ENCODE data around the gene SENP1.
A peak's percentile ranks its signal among the peaks of the same experiment; 100 is the strongest.

Gene SENP1

GRCh38 chr12:47999816-48000215 lies 106.1 kb downstream of the SENP1 start:
- DNase-seq (ENCODE audit: extremely low read depth, low read depth): no peak
- TF ChIP-seq, protein P1, sequence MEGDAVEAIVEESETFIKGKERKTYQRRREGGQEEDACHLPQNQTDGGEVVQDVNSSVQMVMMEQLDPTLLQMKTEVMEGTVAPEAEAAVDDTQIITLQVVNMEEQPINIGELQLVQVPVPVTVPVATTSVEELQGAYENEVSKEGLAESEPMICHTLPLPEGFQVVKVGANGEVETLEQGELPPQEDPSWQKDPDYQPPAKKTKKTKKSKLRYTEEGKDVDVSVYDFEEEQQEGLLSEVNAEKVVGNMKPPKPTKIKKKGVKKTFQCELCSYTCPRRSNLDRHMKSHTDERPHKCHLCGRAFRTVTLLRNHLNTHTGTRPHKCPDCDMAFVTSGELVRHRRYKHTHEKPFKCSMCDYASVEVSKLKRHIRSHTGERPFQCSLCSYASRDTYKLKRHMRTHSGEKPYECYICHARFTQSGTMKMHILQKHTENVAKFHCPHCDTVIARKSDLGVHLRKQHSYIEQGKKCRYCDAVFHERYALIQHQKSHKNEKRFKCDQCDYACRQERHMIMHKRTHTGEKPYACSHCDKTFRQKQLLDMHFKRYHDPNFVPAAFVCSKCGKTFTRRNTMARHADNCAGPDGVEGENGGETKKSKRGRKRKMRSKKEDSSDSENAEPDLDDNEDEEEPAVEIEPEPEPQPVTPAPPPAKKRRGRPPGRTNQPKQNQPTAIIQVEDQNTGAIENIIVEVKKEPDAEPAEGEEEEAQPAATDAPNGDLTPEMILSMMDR (IDR thresholded peaks at IDR 0.05; ENCODE audit: low read depth, low read length): no peak

GRCh38 chr12:47997321-47997720 lies 108.6 kb downstream of the SENP1 start:
- TF ChIP-seq, protein P1 (IDR thresholded peaks at IDR 0.05; ENCODE audit: low read depth, low read length): no peak

DNA sequence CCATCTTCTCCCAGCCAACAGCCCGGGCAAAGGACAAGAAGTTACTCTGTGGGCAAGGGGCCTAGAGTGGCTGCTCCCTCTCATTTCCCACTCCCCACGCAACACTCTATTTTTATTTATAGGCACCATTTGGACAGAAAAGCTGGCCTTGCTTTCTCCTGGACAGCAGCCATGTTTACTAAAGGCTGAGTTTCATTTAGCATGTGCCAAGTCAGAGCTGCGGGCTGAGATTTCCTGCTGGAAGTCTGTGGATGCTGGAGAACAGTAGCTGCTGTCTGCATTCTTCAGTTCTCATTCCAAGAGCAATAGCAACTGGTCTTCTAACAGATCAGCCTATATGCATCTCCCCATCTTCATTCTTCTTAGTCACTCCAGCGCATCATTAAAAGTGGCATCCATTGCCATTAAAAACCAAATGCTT lies 109.9 kb downstream of the SENP1 start:
- TF ChIP-seq, protein P1 (IDR thresholded peaks at IDR 0.05; ENCODE audit: low read depth, low read length): no peak
- peak; percentile 32 for DNase-seq (ENCODE audit: extremely low read depth, low read depth)

More at GRCh38 chr12:47997321-47997720, 108.6 kb downstream of the SENP1 start:
- no peak for DNase-seq (ENCODE audit: extremely low read depth, low read depth)

GRCh38 chr12:47993491-47993890 lies 112.4 kb downstream of the SENP1 start:
- DNase-seq (ENCODE audit: extremely low read depth, low read depth): no peak
- TF ChIP-seq, protein P1 (IDR thresholded peaks at IDR 0.05; ENCODE audit: low read depth, low read length): no peak
